ENCODE measurements around the gene FAM163A.

DNA sequence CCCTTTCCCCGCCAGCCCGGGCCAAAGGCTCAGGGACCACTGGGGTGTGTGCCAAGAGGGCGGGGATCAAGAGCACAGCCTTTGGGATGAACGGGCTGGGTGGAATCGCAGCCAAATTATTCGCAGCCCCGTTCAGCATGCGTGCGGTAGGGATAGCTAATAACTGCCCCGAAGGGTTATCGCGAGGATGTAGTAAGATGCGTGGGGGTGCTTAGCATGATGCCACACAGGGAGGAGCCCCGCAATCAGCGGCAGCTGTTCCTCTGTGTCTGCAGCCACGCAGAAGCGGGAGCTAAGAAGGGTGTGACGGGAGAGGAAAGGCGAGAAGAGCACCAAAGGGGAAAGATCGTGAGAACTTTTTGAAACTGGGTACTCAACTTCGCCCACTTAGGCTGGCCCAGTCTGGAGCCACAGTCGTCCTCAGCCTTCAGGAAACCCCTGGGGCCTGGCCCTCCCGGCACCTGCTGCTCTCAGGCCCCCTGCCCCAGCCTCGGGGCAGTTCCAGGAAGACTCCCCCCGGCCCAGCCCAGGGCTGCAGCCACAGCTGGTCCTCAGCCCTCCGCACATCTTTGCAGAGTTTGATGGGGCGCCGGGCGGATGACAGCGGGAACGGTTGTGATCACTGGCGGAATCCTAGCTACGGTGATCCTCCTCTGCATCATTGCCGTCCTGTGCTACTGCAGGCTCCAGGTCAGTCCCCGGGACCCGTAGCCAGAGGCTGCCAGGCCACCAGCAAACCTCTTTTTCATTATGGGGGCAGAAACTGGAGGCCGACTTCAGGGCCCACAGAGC, 69.6 kb downstream of the FAM163A start:
- TF ChIP-seq, protein P1, sequence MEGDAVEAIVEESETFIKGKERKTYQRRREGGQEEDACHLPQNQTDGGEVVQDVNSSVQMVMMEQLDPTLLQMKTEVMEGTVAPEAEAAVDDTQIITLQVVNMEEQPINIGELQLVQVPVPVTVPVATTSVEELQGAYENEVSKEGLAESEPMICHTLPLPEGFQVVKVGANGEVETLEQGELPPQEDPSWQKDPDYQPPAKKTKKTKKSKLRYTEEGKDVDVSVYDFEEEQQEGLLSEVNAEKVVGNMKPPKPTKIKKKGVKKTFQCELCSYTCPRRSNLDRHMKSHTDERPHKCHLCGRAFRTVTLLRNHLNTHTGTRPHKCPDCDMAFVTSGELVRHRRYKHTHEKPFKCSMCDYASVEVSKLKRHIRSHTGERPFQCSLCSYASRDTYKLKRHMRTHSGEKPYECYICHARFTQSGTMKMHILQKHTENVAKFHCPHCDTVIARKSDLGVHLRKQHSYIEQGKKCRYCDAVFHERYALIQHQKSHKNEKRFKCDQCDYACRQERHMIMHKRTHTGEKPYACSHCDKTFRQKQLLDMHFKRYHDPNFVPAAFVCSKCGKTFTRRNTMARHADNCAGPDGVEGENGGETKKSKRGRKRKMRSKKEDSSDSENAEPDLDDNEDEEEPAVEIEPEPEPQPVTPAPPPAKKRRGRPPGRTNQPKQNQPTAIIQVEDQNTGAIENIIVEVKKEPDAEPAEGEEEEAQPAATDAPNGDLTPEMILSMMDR (conservative IDR thresholded peaks at IDR 0.05): no peak
- TF ChIP-seq ZFX (IDR thresholded peaks at IDR 0.05): no peak
